DMS53 (cell line): ENCODE data around the gene ESPN.
"Not testable (repeated sequence)": the region's sequence is repeated elsewhere in the genome, so short reads cannot be mapped to it uniquely, and the experiment has no call there.

ENCODE experiments used
- DNase-seq: peaks from one replicate; lab custom pipeline; 2025; lab: John Stamatoyannopoulos, UW

Gene ESPN

GRCh38 chr1:6424619-6425593, at the start of gene ESPN:
TSS of gene ESPN (plus strand) at chr1:6424776. CDS start at chr1:6424956, 180 bp downstream.
- DNase-seq, result peak; percentile 74

GRCh38 chr1:6378096-6378746, 46.4 kb upstream of the ESPN start:
- peak; percentile 24 for DNase-seq

- DNase-seq, result no peak
Measured at GRCh38 chr1:6380037-6380436, 44.5 kb upstream of the ESPN start.

- DNase-seq, result no peak
Measured at GRCh38 chr1:6384135-6384534, 40.4 kb upstream of the ESPN start.

GRCh38 chr1:6384962-6385361, 39.6 kb upstream of the ESPN start:
- no peak for DNase-seq

- DNase-seq, result no peak
Measured at GRCh38 chr1:6385488-6386191, 38.9 kb upstream of the ESPN start.

- no peak for DNase-seq
Measured at GRCh38 chr1:6386371-6386949, 38.1 kb upstream of the ESPN start.

GRCh38 chr1:6389971-6390370, 34.6 kb upstream of the ESPN start:
- DNase-seq, result no peak

- peak; percentile 58 for DNase-seq
Measured at GRCh38 chr1:6391951-6392808, 32.4 kb upstream of the ESPN start.

GRCh38 chr1:6392809-6393399, 31.7 kb upstream of the ESPN start:
- DNase-seq, result peak; percentile 76

- peak; percentile 96 for DNase-seq
Measured at GRCh38 chr1:6393400-6394187, 31.0 kb upstream of the ESPN start, which contains the start of gene ACOT7. TSS of gene ACOT7 (minus strand) at chr1:6393767. CDS start at chr1:6393399, 368 bp downstream.

GRCh38 chr1:6395130-6395529, 29.4 kb upstream of the ESPN start:
- not testable (repeated sequence) for DNase-seq

- DNase-seq, result not testable (repeated sequence)
Measured at GRCh38 chr1:6395781-6396244, 28.8 kb upstream of the ESPN start.

GRCh38 chr1:6396998-6397397, 27.6 kb upstream of the ESPN start:
- DNase-seq, result peak; percentile 21

GRCh38 chr1:6397844-6398441, 26.6 kb upstream of the ESPN start:
- no peak for DNase-seq

- no peak for DNase-seq
Measured at GRCh38 chr1:6399294-6399693, 25.3 kb upstream of the ESPN start.

GRCh38 chr1:6401673-6402072, 22.9 kb upstream of the ESPN start:
- DNase-seq, result no peak

GRCh38 chr1:6408023-6408422, 16.6 kb upstream of the ESPN start:
- DNase-seq, result no peak

GRCh38 chr1:6409053-6409452, 15.5 kb upstream of the ESPN start:
- peak; percentile 27 for DNase-seq
